Kidney epithelial cell (primary cell): ENCODE results near the gene KCNMA1. TPM values are rescaled to one million over a fixed set of nuclear protein-coding genes. Genes with fewer than 3 reads are reported as not detected.
A peak's percentile ranks its signal among the peaks of the same experiment; 100 is the strongest.

Experiments
- DNase-seq: peaks from one replicate; pipeline ENCODE4 v3.0.0-alpha.2; 2010; ENCODE audit warnings: low read depth
- H3K27me3 ChIP-seq: 2 replicates; pipeline ENCODE4 v1.6.0; 2011; ENCODE audit warnings: low read length; ENCODE audit not compliant: control insufficient read depth, insufficient read depth
- H3K36me3 ChIP-seq: 2 replicates; pipeline ENCODE4 v1.5.1; 2011; ENCODE audit warnings: low read length; ENCODE audit not compliant: control insufficient read depth, insufficient read depth
- H3K4me3 ChIP-seq: 2 replicates; pipeline ENCODE4 v1.5.1; 2011; ENCODE audit warnings: low read depth, mild to moderate bottlenecking, control low read depth, low read length
- total RNA-seq: library from RNA; depleted of rRNA; stranded (reverse); fragments of >200 nt; gene quantifications from 2 replicates; pipeline ENCODE4 v1.2.3, GENCODE V29; 2015
- TF ChIP-seq, protein P1 (sequence below): IDR thresholded peaks from 2 replicates; pipeline ENCODE4 v1.5.1; 2011; ENCODE audit warnings: mild to moderate bottlenecking, moderate library complexity, low read length, control low read depth, inconsistent platforms; ENCODE audit not compliant: insufficient read depth, poor library complexity, severe bottlenecking

The KCNMA1 gene
- total RNA-seq, 1 donor from 2014 or later, result 18.9 TPM

DNA sequence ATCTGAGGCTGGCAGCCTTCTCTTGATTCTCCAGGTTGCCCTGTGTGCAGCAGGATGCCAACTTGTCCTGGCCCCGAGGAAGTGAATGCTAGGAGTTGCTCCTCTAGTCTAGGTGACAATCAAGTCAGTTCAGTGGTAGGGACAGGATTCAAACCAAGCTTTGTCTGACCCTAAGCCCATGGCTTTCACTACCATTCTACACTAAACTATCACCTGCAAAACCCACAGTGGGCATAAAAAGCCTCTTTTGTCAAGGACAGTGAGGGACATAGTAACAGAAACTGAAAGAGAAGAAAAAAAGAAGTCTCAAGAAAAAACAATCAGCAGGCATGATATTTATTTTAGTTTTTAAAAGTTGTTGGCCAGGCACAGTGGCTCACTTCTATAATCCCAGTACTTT is 33.5 kb downstream of the KCNMA1 start:
- TF ChIP-seq, protein P1, sequence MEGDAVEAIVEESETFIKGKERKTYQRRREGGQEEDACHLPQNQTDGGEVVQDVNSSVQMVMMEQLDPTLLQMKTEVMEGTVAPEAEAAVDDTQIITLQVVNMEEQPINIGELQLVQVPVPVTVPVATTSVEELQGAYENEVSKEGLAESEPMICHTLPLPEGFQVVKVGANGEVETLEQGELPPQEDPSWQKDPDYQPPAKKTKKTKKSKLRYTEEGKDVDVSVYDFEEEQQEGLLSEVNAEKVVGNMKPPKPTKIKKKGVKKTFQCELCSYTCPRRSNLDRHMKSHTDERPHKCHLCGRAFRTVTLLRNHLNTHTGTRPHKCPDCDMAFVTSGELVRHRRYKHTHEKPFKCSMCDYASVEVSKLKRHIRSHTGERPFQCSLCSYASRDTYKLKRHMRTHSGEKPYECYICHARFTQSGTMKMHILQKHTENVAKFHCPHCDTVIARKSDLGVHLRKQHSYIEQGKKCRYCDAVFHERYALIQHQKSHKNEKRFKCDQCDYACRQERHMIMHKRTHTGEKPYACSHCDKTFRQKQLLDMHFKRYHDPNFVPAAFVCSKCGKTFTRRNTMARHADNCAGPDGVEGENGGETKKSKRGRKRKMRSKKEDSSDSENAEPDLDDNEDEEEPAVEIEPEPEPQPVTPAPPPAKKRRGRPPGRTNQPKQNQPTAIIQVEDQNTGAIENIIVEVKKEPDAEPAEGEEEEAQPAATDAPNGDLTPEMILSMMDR, result no peak
- DNase-seq, result no peak
- no peak overlapping the region for H3K4me3 ChIP-seq
- H3K36me3 ChIP-seq, result no peaks in the 10 kb centered on the region
- no peaks in the 10 kb centered on the region for H3K27me3 ChIP-seq

DNA sequence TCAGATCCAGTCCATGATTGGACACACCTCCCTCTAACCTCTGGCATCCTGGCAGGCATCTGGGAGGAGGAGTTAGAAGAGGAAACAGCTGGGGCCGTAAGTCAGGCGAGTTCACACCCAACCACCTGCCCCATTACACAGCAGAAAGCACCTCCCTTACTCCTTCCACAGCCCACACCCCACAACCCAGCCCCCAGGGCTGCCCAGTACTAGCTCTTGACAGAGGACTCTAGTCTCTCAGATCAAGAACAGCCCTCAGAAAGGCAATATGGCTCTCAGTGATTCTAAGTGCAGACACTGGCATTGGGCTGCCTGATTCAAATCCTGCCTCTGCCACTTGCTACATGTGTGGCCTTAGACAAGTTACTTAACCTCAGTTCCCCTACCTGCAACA is 34.1 kb downstream of the KCNMA1 start:
- Histone ChIP-seq H3K27me3 (no peaks in the 10 kb centered on the region), H3K36me3 (no peaks in the 10 kb centered on the region), H3K4me3 (no peak overlapping the region)
- peak; percentile 19 for DNase-seq
- TF ChIP-seq, protein P1, result no peak

DNA sequence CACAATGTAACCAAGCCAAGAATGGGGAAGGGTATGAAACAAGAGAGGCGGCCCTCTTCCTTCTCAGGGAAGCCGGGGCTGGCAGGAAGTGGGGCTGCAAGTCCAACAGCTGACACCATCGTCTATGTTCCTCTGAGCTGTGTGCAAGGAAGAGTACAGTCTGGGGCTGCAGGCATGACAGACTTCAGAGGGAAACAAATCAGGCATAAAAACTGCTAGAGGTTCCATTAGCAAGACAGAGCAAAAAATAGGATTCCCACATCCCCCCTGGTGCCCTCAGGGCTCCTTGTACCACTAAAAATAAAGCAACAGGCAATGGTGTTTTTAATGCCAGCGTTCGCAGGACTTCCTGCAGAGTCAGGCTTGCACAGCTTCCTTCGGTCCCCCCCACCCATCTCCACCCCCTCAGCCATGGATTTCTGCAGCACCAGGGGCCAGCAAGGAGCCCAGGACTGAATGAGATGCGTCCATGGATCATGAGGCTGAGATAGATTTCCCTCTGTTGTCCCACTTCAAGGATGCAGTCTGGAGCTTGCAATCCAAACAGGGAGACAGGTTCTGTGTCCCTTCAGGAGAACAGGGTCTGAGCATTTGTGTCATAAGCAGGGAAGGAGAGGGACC is 34.6 kb downstream of the KCNMA1 start:
- Histone ChIP-seq H3K4me3 (no peak overlapping the region), H3K36me3 (no peaks in the 10 kb centered on the region), H3K27me3 (no peaks in the 10 kb centered on the region)
- DNase-seq, result no peak
- TF ChIP-seq, protein P1, result no peak

DNA sequence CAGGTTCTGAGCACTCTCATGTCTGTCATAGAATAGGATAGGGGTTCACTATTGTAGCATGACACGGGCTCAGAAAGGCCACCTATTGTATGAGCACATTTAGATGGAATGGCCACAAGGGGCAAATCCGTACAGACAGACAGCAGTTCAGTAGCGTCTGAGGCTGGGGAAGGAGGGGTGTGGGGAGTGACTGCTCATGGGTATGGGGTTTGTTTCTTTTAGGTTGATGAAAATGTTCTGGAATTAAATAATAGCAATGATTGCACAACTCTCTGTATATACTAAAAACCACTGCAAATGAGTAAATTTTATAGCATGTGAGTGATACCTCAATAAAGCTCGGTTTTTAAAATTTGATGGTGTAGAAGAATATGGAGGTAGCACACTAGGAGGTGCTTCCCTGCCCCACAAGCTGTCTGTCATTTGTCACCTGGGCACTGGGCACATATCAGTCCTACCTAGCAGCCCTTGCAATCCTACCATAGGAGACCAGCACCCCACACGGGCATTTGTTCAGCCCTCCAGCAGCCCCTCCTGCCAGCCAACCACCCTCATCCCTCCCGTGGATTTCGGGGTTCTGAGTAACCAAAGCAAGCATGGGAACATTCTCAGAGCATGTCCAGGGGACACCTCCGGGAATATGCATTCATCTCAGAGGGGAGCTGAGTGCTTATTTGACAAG is 35.2 kb downstream of the KCNMA1 start:
- Histone ChIP-seq H3K27me3 (no peaks in the 10 kb centered on the region), H3K4me3 (no peak overlapping the region), H3K36me3 (no peaks in the 10 kb centered on the region)
- TF ChIP-seq, protein P1, result no peak
- no peak for DNase-seq

DNA sequence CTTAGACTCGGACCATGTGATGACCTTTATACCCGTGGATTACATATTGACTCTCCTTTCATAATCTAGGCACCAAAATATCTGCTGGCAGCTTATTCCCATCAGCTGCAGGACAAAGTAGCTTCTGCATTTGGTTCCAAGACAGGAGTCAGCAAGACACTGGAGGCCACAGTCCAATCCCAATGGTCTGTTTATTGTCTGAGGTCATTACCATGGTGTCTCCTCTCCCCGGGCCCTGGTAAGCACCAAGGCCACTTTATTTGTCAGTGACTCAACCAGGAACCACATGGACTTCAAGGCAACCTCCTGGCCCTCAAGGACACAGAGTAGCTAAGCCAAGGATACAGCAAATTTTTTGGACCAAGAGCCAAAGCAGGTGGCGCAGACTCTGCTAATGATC is 36.1 kb downstream of the KCNMA1 start:
- H3K4me3 ChIP-seq, result no peak overlapping the region
- no peaks in the 10 kb centered on the region for H3K27me3 ChIP-seq

More for the DNA sequence above, 36.1 kb downstream of the KCNMA1 start:
- TF ChIP-seq, protein P1, result no peak
- DNase-seq, result no peak
- no peaks in the 10 kb centered on the region for H3K36me3 ChIP-seq
